Upper lobe of right lung (tissue), 1 donor: Measurements from ENCODE around the gene TLE4. TPM values are rescaled to one million over a fixed set of nuclear protein-coding genes. Genes with fewer than 3 reads are reported as not detected.

ENCODE experiments used
- ATAC-seq: fragments of 200-7000 bp; cut with Tn5 transposase; one replicate; pipeline ENCODE4 v1.9.1; 2020; ENCODE audit warnings: mild to moderate bottlenecking, moderate library complexity
- DNase-seq: peaks from one replicate; pipeline ENCODE4 v3.0.0-alpha.2; 2020
- H3K27ac ChIP-seq: fragments of 200-600 bp; one replicate; pipeline ENCODE4 v1.8.0; 2022
- H3K27me3 ChIP-seq: fragments of 200-600 bp; one replicate; pipeline ENCODE4 v1.8.0; 2022; ENCODE audit warnings: mild to moderate bottlenecking
- H3K36me3 ChIP-seq: fragments of 200-600 bp; one replicate; pipeline ENCODE4 v1.8.0; 2022
- H3K4me1 ChIP-seq: fragments of 200-600 bp; one replicate; pipeline ENCODE4 v1.8.0; 2022
- H3K4me3 ChIP-seq: fragments of 200-600 bp; one replicate; pipeline ENCODE4 v1.8.0; 2022; ENCODE audit warnings: mild to moderate bottlenecking
- H3K9me3 ChIP-seq: fragments of 200-600 bp; one replicate; pipeline ENCODE4 v1.8.0; 2022
- CTCF ChIP-seq: fragments of 200-600 bp; IDR thresholded peaks from one replicate; pipeline ENCODE4 v1.8.0; 2022; ENCODE audit warnings: antibody characterized with exemption
- intact Hi-C: fragments of 100-400 bp; cut with DNase I; formaldehyde crosslinking; loops from one replicate; pipeline ENCODE4 v1.11.0; 2022
- total RNA-seq: library from RNA; stranded (reverse); fragmentation: NEBNext Ultra II Directional; extraction: Animal tissue kit (Norgen Biotek cat#: 25700); gene quantifications from one replicate; pipeline ENCODE4 v1.2.1, GENCODE V29; 2021
- donor health status: DM: no; HTN: yes; CAD: no; lungs with severe emphysema.

The TLE4 gene
- total RNA-seq, 1 donor from 2014 or later, result 37.1 TPM

GRCh38 chr9:79768194-79768593, 196.4 kb downstream of the TLE4 start:
- ATAC-seq, result no peak
- intact Hi-C loops, result no loop called here
- Histone ChIP-seq H3K36me3 (no peaks in the 10 kb centered on the region), H3K27me3 (no peaks in the 10 kb centered on the region), H3K27ac (no peak overlapping the region), H3K4me3 (no peak overlapping the region), H3K9me3 (no peaks in the 10 kb centered on the region), H3K4me1 (no peaks in the 10 kb centered on the region)
- no peak for TF ChIP-seq CTCF
- DNase-seq, result no peak

GRCh38 chr9:79769476-79770275, 197.9 kb downstream of the TLE4 start:
- no peak for TF ChIP-seq CTCF
- intact Hi-C loops, result no loop called here
- H3K4me1 ChIP-seq, result no peaks in the 10 kb centered on the region
- H3K27ac ChIP-seq, result no peak overlapping the region
- H3K4me3 ChIP-seq, result no peak overlapping the region
- H3K36me3 ChIP-seq, result no peaks in the 10 kb centered on the region
- H3K9me3 ChIP-seq, result no peaks in the 10 kb centered on the region
- no peaks in the 10 kb centered on the region for H3K27me3 ChIP-seq
- ATAC-seq, result peak; percentile 35
- no peak for DNase-seq

- intact Hi-C loops, result no loop called here
- TF ChIP-seq CTCF, result no peak
- DNase-seq, result no peak
- Histone ChIP-seq H3K9me3 (no peaks in the 10 kb centered on the region), H3K27ac (no peak overlapping the region), H3K4me1 (no peaks in the 10 kb centered on the region), H3K27me3 (no peaks in the 10 kb centered on the region), H3K4me3 (no peak overlapping the region), H3K36me3 (no peaks in the 10 kb centered on the region)
- no peak for ATAC-seq
These were observed 202.6 kb downstream of the TLE4 start for GRCh38 chr9:79774356-79774755.
